Endothelial cell of umbilical vein (primary cell): ENCODE data around the gene RGS6. TPM values are rescaled to one million over a fixed set of nuclear protein-coding genes. Genes with fewer than 3 reads are reported as not detected.

Source experiments
- BruUV-seq: library from RNA; stranded (reverse); fragments of 400-500 nt; replicated peaks from 2 replicates; lab custom pipeline; 2021; lab: Mats Ljungman, UMichigan
- CTCF ChIA-PET: fragments of 300-600, 350-600 bp; sonication (Branson Sonifier 250); formaldehyde crosslinking; loops from one replicate; lab custom pipeline; 2021; ENCODE audit warnings: antibody characterized with exemption, inconsistent platforms; lab: Charles Lee
- POLR2A ChIA-PET: fragments of 300-600, 350-600 bp; sonication (Branson Sonifier 250); formaldehyde crosslinking; loops from one replicate; lab custom pipeline; 2021; ENCODE audit warnings: antibody characterized with exemption, inconsistent platforms; lab: Charles Lee
- DNase-seq: peaks from one replicate; pipeline ENCODE4 v3.0.0-alpha.2; 2011; ENCODE audit warnings: low read depth, low spot score
- FAIRE-seq: peaks from 2 replicates; lab custom pipeline; 2011; peaks lifted over from hg19 to GRCh38; lab: Jason Lieb, UNC
- H2AFZ ChIP-seq: 2 replicates; pipeline ENCODE4 v1.6.0; 2012; ENCODE audit warnings: low read depth, low read length, control low read depth, inconsistent platforms
- H3K27ac ChIP-seq: 2 replicates; pipeline ENCODE4 v1.5.1; 2011; ENCODE audit warnings: low read depth, mild to moderate bottlenecking, control low read depth, low read length, moderate library complexity; ENCODE audit not compliant: insufficient read depth
- H3K27me3 ChIP-seq, 2 experiments: 2 replicates each; pipeline versions ENCODE4 v1.6.0 to v1.6.1; 2011; ENCODE audit warnings: low read length in 2 of 2, mixed read lengths in 1 of 2; ENCODE audit not compliant: control insufficient read depth in 2 of 2, insufficient read depth in 2 of 2
- H3K36me3 ChIP-seq, 2 experiments: 2 replicates in 1 of 2; 3 replicates in 1 of 2; pipeline ENCODE4 v1.5.1; 2011; ENCODE audit warnings: low read length in 2 of 2, mild to moderate bottlenecking in 1 of 2, moderate library complexity in 1 of 2; ENCODE audit not compliant: control insufficient read depth in 2 of 2, insufficient read depth in 2 of 2; ENCODE audit errors: extremely low read depth in 1 of 2
- H3K4me1 ChIP-seq: 3 replicates; pipeline ENCODE4 v1.5.1; 2011; ENCODE audit warnings: mild to moderate bottlenecking, low read length; ENCODE audit not compliant: control insufficient read depth, insufficient read depth; ENCODE audit errors: extremely low read depth
- H3K4me2 ChIP-seq: 2 replicates; pipeline ENCODE4 v1.6.1; 2011; ENCODE audit warnings: low read length, control low read depth, mixed read lengths; ENCODE audit not compliant: insufficient read depth
- H3K4me3 ChIP-seq, 3 experiments: fragments of 200-600 bp in 1 of 3; sonication (generic), shearing (Covaris generic) in 1 of 3; replicated peaks in 1 of 3; 2 replicates each; pipeline ENCODE4 v1.5.1; 2011 to 2016; ENCODE audit warnings: control low read depth in 3 of 3, low read length in 3 of 3, mild to moderate bottlenecking in 2 of 3, inconsistent platforms in 1 of 3, low read depth in 1 of 3, moderate library complexity in 1 of 3; ENCODE audit not compliant: insufficient read depth in 1 of 3
- H3K79me2 ChIP-seq: 2 replicates; pipeline ENCODE4 v1.6.0; 2012; ENCODE audit warnings: low read length, inconsistent platforms; ENCODE audit not compliant: control insufficient read depth, insufficient read depth
- H3K9ac ChIP-seq: replicated peaks from 2 replicates; pipeline ENCODE3; 2011; ENCODE audit warnings: low read length, control low read depth; ENCODE audit not compliant: insufficient read depth; ENCODE audit errors: extremely low read depth
- H3K9me1 ChIP-seq: replicated peaks from 3 replicates; pipeline ENCODE4 v1.6.0; 2011; ENCODE audit warnings: mild to moderate bottlenecking, low read length; ENCODE audit not compliant: control insufficient read depth, insufficient read depth; ENCODE audit errors: extremely low read depth
- H3K9me3 ChIP-seq: replicated peaks from 2 replicates; pipeline ENCODE4 v1.5.1; 2012; ENCODE audit warnings: low read length, inconsistent platforms; ENCODE audit not compliant: control insufficient read depth, insufficient read depth
- H4K20me1 ChIP-seq: replicated peaks from 2 replicates; pipeline ENCODE3; 2011; ENCODE audit warnings: mild to moderate bottlenecking, low read length; ENCODE audit not compliant: control insufficient read depth, insufficient read depth; ENCODE audit errors: extremely low read depth
- EZH2 ChIP-seq: IDR thresholded peaks from 2 replicates; pipeline ENCODE4 v1.6.1; 2012; ENCODE audit warnings: borderline replicate concordance, low read depth, mild to moderate bottlenecking, moderate library complexity, low read length, inconsistent platforms; ENCODE audit not compliant: severe bottlenecking
- FOS ChIP-seq: IDR thresholded peaks from 2 replicates; pipeline ENCODE4 v1.6.1; 2011; ENCODE audit warnings: mild to moderate bottlenecking, low read length, moderate library complexity, borderline replicate concordance; ENCODE audit not compliant: insufficient read depth
- GATA2 ChIP-seq: IDR thresholded peaks from 2 replicates; pipeline ENCODE4 v1.7.0; 2011; ENCODE audit warnings: low read depth, mild to moderate bottlenecking, moderate library complexity, mixed read lengths, low read length; ENCODE audit not compliant: insufficient read length, insufficient read depth
- JUN ChIP-seq: IDR thresholded peaks from 2 replicates; pipeline ENCODE4 v1.6.1; 2011; ENCODE audit warnings: borderline replicate concordance, low read depth; ENCODE audit not compliant: insufficient read length, insufficient read depth
- MAX ChIP-seq: IDR thresholded peaks from 2 replicates; pipeline ENCODE4 v1.6.1; 2011; ENCODE audit not compliant: insufficient read depth, insufficient read length
- MYC ChIP-seq: IDR thresholded peaks from one replicate; pipeline ENCODE4 v1.6.1; 2011; ENCODE audit warnings: mild to moderate bottlenecking, low read depth, low read length
- POLR2A ChIP-seq: IDR thresholded peaks from 2 replicates; pipeline ENCODE4 v1.6.1; 2012; ENCODE audit warnings: low read depth, mild to moderate bottlenecking, control low read depth, low read length
- POLR2AphosphoS5 ChIP-seq: IDR thresholded peaks from 2 replicates; pipeline ENCODE4 v1.6.1; 2012; ENCODE audit warnings: low read depth, mild to moderate bottlenecking, control low read depth, low read length, moderate library complexity; ENCODE audit not compliant: insufficient read depth
- dilution Hi-C: fragments of 300-500 bp; cut with MboI; formaldehyde crosslinking; loops from one replicate; pipeline ENCODE4 v1.15.0; 2019; ENCODE audit warnings: low sequenced_read_pairs; ENCODE audit not compliant: extremely low pct_ligation_motif_present
- intact Hi-C: fragments of 100-400 bp; cut with micrococcal nuclease; formaldehyde crosslinking; loops from one replicate; pipeline ENCODE4 v1.10.0; 2022
- polyA plus RNA-seq, 4 experiments: library from polyadenylated mRNA; depleted of rRNA in 3 of 4; stranded (reverse) in 3 of 4; unstranded in 1 of 4; fragments of >200 nt; gene quantifications; 2 replicates each; pipeline versions ENCODE4 v1.2.1 to v1.2.3, GENCODE V29; 2011 to 2012; ENCODE audit warnings: missing spikeins in 1 of 4
- total RNA-seq: library from RNA; stranded (reverse); gene quantifications from 2 replicates; pipeline ENCODE4 v1.2.3, GENCODE V29; 2021
- TF ChIP-seq, protein P1 (sequence below), 2 donors: IDR thresholded peaks; 1 replicate in 1 of 2; 2 replicates in 1 of 2; pipeline ENCODE4 v1.5.1; 2011; ENCODE audit warnings: low read length in 2 of 2, mild to moderate bottlenecking in 2 of 2, moderate library complexity in 2 of 2, control low read depth in 1 of 2, inconsistent platforms in 1 of 2, low read depth in 1 of 2; ENCODE audit not compliant: insufficient read depth in 1 of 2; ENCODE audit errors: extremely low read depth in 1 of 2

RGS6 gene
- total and polyA plus RNA-seq, 2 donors (not counting 3 experiments of a cell fraction or from before 2014, with no cell fraction given): not detected

- no peaks in the 10 kb centered on the region for H4K20me1 ChIP-seq
- POLR2A ChIA-PET: no interaction called here
- no peak overlapping the region for H3K4me3 ChIP-seq
- H2AFZ ChIP-seq: no peak overlapping the region
- CTCF ChIA-PET: no interaction called here
- DNase-seq (no peak), FAIRE-seq (no peak)
- H3K9me3 ChIP-seq: no peaks in the 10 kb centered on the region
- peaks cover 5 to 14% of the 10 kb centered on the region in 2 experiments for H3K27me3 ChIP-seq
- H3K79me2 ChIP-seq: no peaks in the 10 kb centered on the region
- H3K4me2 ChIP-seq: no peak overlapping the region
- no peaks in the 10 kb centered on the region for H3K4me1 ChIP-seq
- no peaks in the 10 kb centered on the region for H3K9me1 ChIP-seq
- no peak overlapping the region for H3K27ac ChIP-seq
- no TSS peak for BruUV-seq
- dilution Hi-C loops: no loop called here
- no peaks in the 10 kb centered on the region for H3K36me3 ChIP-seq
- H3K9ac ChIP-seq: no peak overlapping the region
- TF ChIP-seq, protein P1, sequence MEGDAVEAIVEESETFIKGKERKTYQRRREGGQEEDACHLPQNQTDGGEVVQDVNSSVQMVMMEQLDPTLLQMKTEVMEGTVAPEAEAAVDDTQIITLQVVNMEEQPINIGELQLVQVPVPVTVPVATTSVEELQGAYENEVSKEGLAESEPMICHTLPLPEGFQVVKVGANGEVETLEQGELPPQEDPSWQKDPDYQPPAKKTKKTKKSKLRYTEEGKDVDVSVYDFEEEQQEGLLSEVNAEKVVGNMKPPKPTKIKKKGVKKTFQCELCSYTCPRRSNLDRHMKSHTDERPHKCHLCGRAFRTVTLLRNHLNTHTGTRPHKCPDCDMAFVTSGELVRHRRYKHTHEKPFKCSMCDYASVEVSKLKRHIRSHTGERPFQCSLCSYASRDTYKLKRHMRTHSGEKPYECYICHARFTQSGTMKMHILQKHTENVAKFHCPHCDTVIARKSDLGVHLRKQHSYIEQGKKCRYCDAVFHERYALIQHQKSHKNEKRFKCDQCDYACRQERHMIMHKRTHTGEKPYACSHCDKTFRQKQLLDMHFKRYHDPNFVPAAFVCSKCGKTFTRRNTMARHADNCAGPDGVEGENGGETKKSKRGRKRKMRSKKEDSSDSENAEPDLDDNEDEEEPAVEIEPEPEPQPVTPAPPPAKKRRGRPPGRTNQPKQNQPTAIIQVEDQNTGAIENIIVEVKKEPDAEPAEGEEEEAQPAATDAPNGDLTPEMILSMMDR (IDR thresholded peaks at IDR 0.05; ENCODE audit: extremely low read depth in 1 of 2, insufficient read depth in 1 of 2, low read depth in 1 of 2, low read length in 2 of 2): no peak
- no peak for TF ChIP-seq MAX
- no peak for TF ChIP-seq POLR2AphosphoS5
- TF ChIP-seq POLR2A: no peak
- TF ChIP-seq JUN: no peak
- TF ChIP-seq GATA2: no peak
- TF ChIP-seq MYC: no peak
- TF ChIP-seq EZH2: no peak
- no peak for TF ChIP-seq FOS
- intact Hi-C loops: no loop called here
These were observed 548.4 kb downstream of the RGS6 start for GRCh38 chr14:72480464-72481243.
